AG10803 (cell line): ENCODE results near the gene SLC2A4.

Source experiments
- DNase-seq: peaks from one replicate; pipeline ENCODE4 v3.0.0; 2010; ENCODE audit warnings: low read depth
- H3K4me3 ChIP-seq: 2 replicates; pipeline ENCODE4 v1.5.1; 2011; ENCODE audit warnings: mild to moderate bottlenecking, low read length, control low read depth
- TF ChIP-seq, protein P1 (sequence below): conservative IDR thresholded peaks from 2 replicates; pipeline ENCODE4 v1.5.1; 2011; ENCODE audit warnings: mild to moderate bottlenecking, low read length, control low read depth, inconsistent platforms

SLC2A4 gene

DNA sequence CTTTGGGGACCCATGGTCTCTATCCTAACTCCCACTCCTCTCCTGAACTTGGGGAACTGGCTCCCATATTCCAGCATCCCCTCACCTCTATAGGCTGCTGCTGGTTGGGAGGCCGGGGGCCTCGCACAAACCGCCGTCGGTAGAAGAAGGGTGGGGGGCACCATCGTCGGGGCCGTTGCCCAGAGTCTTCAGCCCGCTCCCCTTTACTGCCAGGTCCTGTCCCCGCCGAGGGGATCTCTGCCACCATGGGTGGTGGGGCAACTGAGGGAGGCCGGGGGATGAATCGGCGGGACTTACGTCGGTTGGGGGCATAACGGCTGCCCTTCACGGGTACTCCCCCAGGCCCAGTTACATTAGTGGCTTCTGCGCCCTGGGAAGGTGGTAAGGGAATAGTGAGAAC lies 8.6 kb downstream of the SLC2A4 start:
- TF ChIP-seq, protein P1, sequence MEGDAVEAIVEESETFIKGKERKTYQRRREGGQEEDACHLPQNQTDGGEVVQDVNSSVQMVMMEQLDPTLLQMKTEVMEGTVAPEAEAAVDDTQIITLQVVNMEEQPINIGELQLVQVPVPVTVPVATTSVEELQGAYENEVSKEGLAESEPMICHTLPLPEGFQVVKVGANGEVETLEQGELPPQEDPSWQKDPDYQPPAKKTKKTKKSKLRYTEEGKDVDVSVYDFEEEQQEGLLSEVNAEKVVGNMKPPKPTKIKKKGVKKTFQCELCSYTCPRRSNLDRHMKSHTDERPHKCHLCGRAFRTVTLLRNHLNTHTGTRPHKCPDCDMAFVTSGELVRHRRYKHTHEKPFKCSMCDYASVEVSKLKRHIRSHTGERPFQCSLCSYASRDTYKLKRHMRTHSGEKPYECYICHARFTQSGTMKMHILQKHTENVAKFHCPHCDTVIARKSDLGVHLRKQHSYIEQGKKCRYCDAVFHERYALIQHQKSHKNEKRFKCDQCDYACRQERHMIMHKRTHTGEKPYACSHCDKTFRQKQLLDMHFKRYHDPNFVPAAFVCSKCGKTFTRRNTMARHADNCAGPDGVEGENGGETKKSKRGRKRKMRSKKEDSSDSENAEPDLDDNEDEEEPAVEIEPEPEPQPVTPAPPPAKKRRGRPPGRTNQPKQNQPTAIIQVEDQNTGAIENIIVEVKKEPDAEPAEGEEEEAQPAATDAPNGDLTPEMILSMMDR, result no peak
- no peak for DNase-seq

DNA sequence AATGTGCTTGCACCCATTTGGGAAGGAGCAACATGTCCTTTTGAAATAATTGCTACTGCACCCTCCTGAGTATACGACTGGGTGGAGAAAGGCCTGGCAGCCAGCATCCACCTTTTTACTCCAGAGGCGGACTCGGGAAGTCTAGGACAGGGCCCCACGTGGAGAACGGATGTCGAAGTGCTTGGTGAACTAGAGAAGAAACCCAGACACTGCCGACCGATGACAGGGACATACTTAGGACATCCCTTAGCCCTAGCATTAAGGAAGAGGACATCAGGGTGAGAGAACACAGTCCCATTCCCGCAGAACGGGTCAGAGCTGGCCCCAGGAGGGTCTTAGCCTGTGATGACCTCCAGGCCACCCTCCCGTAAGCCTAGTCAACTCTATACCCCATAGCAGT lies 9.2 kb downstream of the SLC2A4 start:
- TF ChIP-seq, protein P1, result no peak
- no peak overlapping the region for H3K4me3 ChIP-seq
- DNase-seq, result no peak

More for the DNA sequence above, 8.6 kb downstream of the SLC2A4 start:
- H3K4me3 ChIP-seq, result no peak overlapping the region

DNA sequence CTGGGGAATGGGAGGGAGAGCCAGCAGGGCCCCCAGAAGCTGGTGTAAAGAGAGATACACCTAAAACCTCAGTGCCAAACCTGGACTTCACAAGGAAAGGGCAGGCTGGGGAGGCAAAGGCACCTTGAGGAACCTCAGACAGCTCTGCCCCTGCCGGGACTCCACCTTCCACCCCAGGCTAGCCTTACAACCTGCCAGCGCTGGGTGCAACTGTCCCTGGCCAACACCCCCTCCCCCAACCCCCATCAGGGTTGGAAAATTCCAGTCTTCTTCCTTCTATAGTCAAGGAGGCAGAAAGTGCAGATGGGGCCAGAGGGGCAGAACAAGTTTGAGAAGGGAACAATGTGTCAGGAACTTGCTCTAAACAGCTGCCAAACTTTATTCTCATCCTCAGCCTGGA lies 10.7 kb downstream of the SLC2A4 start:
- TF ChIP-seq, protein P1, result no peak
- H3K4me3 ChIP-seq, result no peak overlapping the region
- DNase-seq, result no peak

DNA sequence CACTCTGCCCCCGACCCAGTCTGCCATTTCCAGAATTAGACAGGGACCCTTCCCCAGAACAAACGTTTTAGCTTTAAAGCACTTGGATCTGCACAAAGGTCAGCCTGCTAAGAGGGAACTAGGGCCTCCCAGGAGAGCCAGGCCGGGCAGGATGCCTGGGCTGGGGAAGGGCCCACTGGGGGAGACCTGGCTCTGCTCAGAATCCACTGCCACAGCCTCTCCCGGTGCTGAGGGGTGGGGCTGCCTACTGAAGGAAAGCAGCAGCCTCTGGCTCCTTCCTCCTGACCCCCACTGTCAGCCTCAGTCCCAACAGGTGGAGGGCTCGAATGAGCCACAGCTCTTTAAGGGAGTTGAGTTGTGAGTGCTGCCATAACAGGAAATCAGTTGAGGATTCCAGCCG lies 11.2 kb downstream of the SLC2A4 start:
- TF ChIP-seq, protein P1, result no peak
- DNase-seq, result no peak
- no peak overlapping the region for H3K4me3 ChIP-seq

DNA sequence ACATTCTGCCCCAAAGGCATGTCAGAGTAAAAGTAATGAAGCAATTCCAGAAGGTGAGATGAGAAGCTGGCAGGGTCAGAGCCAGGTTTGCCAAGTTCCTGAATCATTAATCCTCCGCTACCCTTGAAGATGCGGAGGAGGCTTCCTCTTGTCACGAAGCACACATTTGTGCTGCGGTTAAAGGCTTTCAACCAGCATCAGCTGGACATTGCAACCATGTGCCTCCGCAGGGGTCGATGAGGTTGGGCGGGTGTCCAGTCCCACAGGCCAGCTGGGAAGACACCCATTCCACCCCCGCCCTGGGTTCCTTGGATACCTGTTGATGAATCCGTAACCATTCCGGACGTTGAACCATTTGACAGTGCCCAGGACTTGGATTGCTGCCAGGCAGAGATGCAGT lies 11.6 kb downstream of the SLC2A4 start:
- no peak overlapping the region for H3K4me3 ChIP-seq
- DNase-seq, result no peak
- TF ChIP-seq, protein P1, result no peak

DNA sequence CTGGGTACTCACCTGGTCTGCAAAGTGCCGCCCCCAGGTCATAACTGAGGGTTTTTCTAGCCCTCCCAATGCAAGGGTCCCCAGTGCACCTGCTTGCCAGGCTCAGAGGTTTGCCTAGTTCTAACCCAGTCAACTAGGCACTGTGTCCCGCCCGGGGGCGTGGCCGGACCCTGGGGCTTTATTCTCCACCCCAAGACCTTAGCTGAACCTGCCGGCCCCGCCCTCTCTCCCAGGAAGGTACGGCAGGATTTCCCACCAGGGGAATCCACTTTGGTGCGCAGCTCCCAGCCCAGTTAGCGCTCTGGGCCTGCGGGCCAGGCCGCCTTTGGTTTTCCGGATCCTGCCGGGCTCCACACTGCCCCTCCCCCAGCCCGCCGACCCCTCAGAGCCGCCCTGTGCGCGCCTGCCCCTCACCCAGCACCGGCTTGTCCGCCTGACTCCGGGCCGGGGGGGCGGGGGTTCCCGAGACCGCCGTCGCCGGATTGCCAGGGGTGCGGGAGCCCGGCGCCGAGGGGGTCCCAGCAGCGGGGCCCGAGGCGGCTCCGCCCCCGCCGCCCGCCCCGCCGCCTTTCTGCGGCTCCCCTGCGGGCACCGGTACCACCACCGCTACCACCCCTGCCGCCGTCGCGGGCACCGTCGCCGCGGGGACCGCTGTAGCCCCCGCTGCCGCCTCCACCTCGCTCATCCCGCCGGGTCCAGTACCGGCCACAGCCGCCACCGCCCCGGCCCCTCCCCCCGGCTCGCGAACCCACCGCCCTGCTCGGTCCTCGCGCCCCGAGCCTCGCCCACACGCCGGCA lies 12.5 kb downstream of the SLC2A4 start:
- DNase-seq, result no peak
- H3K4me3 ChIP-seq, result no peak overlapping the region

More for the DNA sequence above, 12.5 kb downstream of the SLC2A4 start:
- TF ChIP-seq, protein P1, result no peak
